HEK293T (cell line): ENCODE results near the gene CD96.

ENCODE experiments used
- CTCF ChIA-PET: fragments of 350-600 bp; formaldehyde crosslinking; extraction: SDS; loops from one replicate; lab custom pipeline; 2021; ENCODE audit warnings: antibody characterized with exemption, inconsistent platforms; lab: Yijun Ruan, JAX
- POLR2A ChIA-PET: fragments of 350-600 bp; formaldehyde crosslinking; extraction: SDS; loops from one replicate; lab custom pipeline; 2020; ENCODE audit warnings: antibody characterized with exemption, inconsistent platforms; lab: Yijun Ruan, JAX
- DNase-seq: peaks from one replicate; pipeline ENCODE4 v3.0.0; 2012; ENCODE audit warnings: mixed read lengths; ENCODE audit errors: extremely low spot score
- ARNT ChIP-seq: fragments of 450-650 bp; IDR thresholded peaks from 2 replicates; pipeline ENCODE4 v1.6.1; 2017; ENCODE audit warnings: mild to moderate bottlenecking
- BHLHE40 ChIP-seq: fragments of 450-650 bp; IDR thresholded peaks from 2 replicates; pipeline ENCODE4 v1.6.1; 2016; ENCODE audit warnings: mild to moderate bottlenecking, moderate library complexity, borderline replicate concordance
- CTBP1 ChIP-seq: fragments of 450-650 bp; IDR thresholded peaks from 2 replicates; pipeline ENCODE4 v1.6.1; 2016; ENCODE audit warnings: borderline replicate concordance
- ELF4 ChIP-seq: fragments of 450-650 bp; IDR thresholded peaks from 2 replicates; pipeline ENCODE4 v1.6.1; 2017; ENCODE audit warnings: antibody characterized with exemption
- FOXA1 ChIP-seq: fragments of 450-650 bp; IDR thresholded peaks from 2 replicates; pipeline ENCODE4 v1.6.1; 2016; ENCODE audit warnings: mild to moderate bottlenecking
- FOXK2 ChIP-seq: fragments of 450-650 bp; IDR thresholded peaks from 2 replicates; pipeline ENCODE4 v1.6.1; 2016; ENCODE audit warnings: mild to moderate bottlenecking
- FOXM1 ChIP-seq: fragments of 450-650 bp; IDR thresholded peaks from 2 replicates; pipeline ENCODE4 v1.6.1; 2017; ENCODE audit warnings: mild to moderate bottlenecking, borderline replicate concordance
- HDGF ChIP-seq: fragments of 450-650 bp; IDR thresholded peaks from 2 replicates; pipeline ENCODE4 v1.6.1; 2017; ENCODE audit warnings: antibody characterized with exemption, borderline replicate concordance
- L3MBTL2 ChIP-seq: fragments of 450-650 bp; conservative IDR thresholded peaks from 2 replicates; pipeline ENCODE4 v1.6.1; 2016; ENCODE audit warnings: mild to moderate bottlenecking
- LEF1 ChIP-seq: fragments of 450-650 bp; IDR thresholded peaks from 2 replicates; pipeline ENCODE4 v1.6.1; 2017; ENCODE audit warnings: mild to moderate bottlenecking, borderline replicate concordance
- NFRKB ChIP-seq: fragments of 450-650 bp; IDR thresholded peaks from 2 replicates; pipeline ENCODE4 v1.6.1; 2016; ENCODE audit warnings: mild to moderate bottlenecking, moderate library complexity
- PKNOX1 ChIP-seq: fragments of 450-650 bp; IDR thresholded peaks from 2 replicates; pipeline ENCODE4 v1.6.1; 2016
- SP1 ChIP-seq: fragments of 450-650 bp; IDR thresholded peaks from 2 replicates; pipeline ENCODE4 v1.6.1; 2017
- SUZ12 ChIP-seq: fragments of 450-650 bp; IDR thresholded peaks from 2 replicates; pipeline ENCODE4 v1.6.1; 2016; ENCODE audit warnings: mild to moderate bottlenecking
- TARDBP ChIP-seq: fragments of 450-650 bp; IDR thresholded peaks from 2 replicates; pipeline ENCODE4 v1.6.1; 2016
- ZNF384 ChIP-seq: fragments of 450-650 bp; IDR thresholded peaks from 2 replicates; pipeline ENCODE4 v1.6.1; 2016

CD96 gene

GRCh38 chr3:111662012-111662411 lies 120.0 kb downstream of the CD96 start:
- POLR2A ChIA-PET: no interaction called here
- TF ChIP-seq CTBP1: no peak
- no peak for TF ChIP-seq SUZ12
- TF ChIP-seq FOXM1: no peak
- TF ChIP-seq FOXK2: no peak
- no peak for TF ChIP-seq PKNOX1
- TF ChIP-seq HDGF: no peak
- TF ChIP-seq ELF4: no peak
- TF ChIP-seq ARNT: no peak
- TF ChIP-seq LEF1: no peak
- TF ChIP-seq BHLHE40: no peak
- no peak for TF ChIP-seq L3MBTL2
- TF ChIP-seq SP1: no peak
- no peak for TF ChIP-seq TARDBP
- no peak for TF ChIP-seq ZNF384
- no peak for TF ChIP-seq NFRKB
- TF ChIP-seq FOXA1: no peak
- no peak for DNase-seq
- CTCF ChIA-PET: no interaction called here

DNA sequence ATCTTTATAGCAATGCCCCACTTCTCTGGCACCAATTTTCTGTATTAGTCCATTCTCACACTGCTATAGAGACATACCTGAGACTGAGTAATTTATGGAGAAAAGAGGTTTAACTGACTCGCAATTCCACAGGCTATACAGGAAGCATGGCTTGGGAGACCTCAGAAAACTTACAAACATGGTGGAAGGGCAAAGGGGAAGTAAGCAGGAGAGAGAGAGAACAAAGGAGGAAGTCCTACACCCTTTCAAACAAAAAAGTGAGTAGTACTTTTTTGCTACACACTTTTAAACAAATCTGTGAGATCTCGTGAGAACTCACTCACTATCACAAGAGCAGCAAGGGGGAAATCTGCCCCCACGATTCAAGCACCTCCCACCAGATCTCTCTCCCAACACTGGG lies 120.9 kb downstream of the CD96 start:
- no peak for TF ChIP-seq TARDBP
- no peak for TF ChIP-seq CTBP1
- TF ChIP-seq FOXA1: no peak
- TF ChIP-seq LEF1: no peak
- TF ChIP-seq ZNF384: no peak
- no peak for TF ChIP-seq BHLHE40
- DNase-seq: no peak
- ChIA-PET POLR2A (no interaction called here), CTCF (no interaction called here)

DNA sequence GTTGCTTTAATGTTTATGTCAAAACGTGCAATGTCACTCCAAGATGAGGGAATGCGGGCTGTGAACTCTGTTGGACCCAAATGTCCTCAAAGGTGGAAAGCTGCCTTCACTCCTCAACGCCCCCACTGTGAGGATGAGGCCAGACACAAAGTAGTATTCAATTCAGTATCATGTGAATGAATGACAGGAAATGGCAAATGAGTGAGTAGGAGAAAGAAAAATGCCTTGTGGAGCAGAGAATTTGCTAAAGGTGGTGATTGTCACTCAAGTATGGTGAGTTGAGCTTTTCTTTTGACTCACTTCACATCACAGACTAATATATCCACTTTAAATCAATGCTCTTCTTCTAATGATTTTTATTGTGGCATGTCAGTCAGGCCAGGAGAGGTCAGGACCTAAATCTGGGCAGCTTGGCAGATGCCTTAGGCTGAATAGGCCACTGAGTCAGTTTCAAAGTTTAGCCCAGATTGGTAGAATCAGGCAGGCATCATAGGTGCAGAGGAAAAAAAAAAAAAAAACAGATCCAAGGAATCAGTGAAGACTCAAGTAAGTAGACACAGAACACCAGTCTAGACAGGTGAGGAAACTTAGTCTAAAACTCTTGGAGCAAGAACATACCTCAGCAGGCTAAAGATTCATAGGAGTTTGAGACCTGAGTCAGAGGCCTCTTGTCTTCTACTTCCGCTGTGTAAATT lies 124.2 kb downstream of the CD96 start:
- TF ChIP-seq ARNT: no peak
- no peak for TF ChIP-seq PKNOX1
- TF ChIP-seq FOXA1: no peak
- no peak for TF ChIP-seq FOXM1
- TF ChIP-seq LEF1: no peak
- no peak for TF ChIP-seq HDGF
- CTCF ChIA-PET: interaction anchor here (0.6 to 1.5 kb wide), 3 partner anchors 49 to 558 kb away, joined by 3 to 4 read pairs (median 3); no protein-coding TSS in a partner anchor
- POLR2A ChIA-PET: interaction anchor here (1.8 kb wide), 1 partner anchor 312 kb away, joined by 6 read pairs; the partner anchor contains the start of gene ABHD10
- DNase-seq: no peak

GRCh38 chr3:111667170-111667569 lies 125.2 kb downstream of the CD96 start:
- no peak for DNase-seq
- CTCF ChIA-PET: interaction anchor here (1.3 to 4.6 kb wide), 4 partner anchors 24 to 50 kb away, joined by 3 to 41 read pairs (median 4); no protein-coding TSS in a partner anchor
- TF ChIP-seq ARNT: no peak
- no peak for TF ChIP-seq LEF1
- TF ChIP-seq TARDBP: no peak
- no peak for TF ChIP-seq BHLHE40
- TF ChIP-seq SUZ12: no peak
- no peak for TF ChIP-seq L3MBTL2
- no peak for TF ChIP-seq FOXK2
- TF ChIP-seq ZNF384: no peak
- TF ChIP-seq SP1: no peak
- TF ChIP-seq FOXM1: no peak
- POLR2A ChIA-PET: interaction anchor here (1.8 kb wide), 1 partner anchor 311 kb away, joined by 6 read pairs; the partner anchor contains the start of gene ABHD10

- POLR2A ChIA-PET: interaction anchor here (1.8 kb wide), 1 partner anchor 311 kb away, joined by 6 read pairs; the partner anchor contains the start of gene ABHD10
- CTCF ChIA-PET: interaction anchor here (1.6 to 4.6 kb wide), 2 partner anchors 24 to 26 kb away, joined by 3 to 41 read pairs; no protein-coding TSS in a partner anchor
- TF ChIP-seq FOXK2 (no peak), HDGF (no peak), NFRKB (no peak), TARDBP (no peak), CTBP1 (no peak), LEF1 (no peak), SUZ12 (no peak), FOXA1 (no peak), BHLHE40 (no peak), SP1 (no peak), PKNOX1 (no peak), ELF4 (no peak)
- DNase-seq: no peak
Measured at GRCh38 chr3:111667621-111668239, 125.7 kb downstream of the CD96 start.

GRCh38 chr3:111668326-111668725 lies 126.3 kb downstream of the CD96 start:
- no peak for DNase-seq
- TF ChIP-seq SUZ12 (no peak), FOXA1 (no peak), NFRKB (no peak), FOXM1 (no peak), FOXK2 (no peak), ZNF384 (no peak), ELF4 (no peak), HDGF (no peak), ARNT (no peak), L3MBTL2 (no peak), PKNOX1 (no peak), CTBP1 (no peak), BHLHE40 (no peak), SP1 (no peak)
- POLR2A ChIA-PET: interaction anchor here (1.0 to 1.8 kb wide), 3 partner anchors 23 to 311 kb away, joined by 3 to 6 read pairs (median 3); partner anchors contain the start of gene ABHD10
- CTCF ChIA-PET: interaction anchor here (0.6 to 4.6 kb wide), 5 partner anchors 23 to 299 kb away, joined by 3 to 41 read pairs (median 3); no protein-coding TSS in a partner anchor
